Measurements from ENCODE around the gene CCDC192.

DNA sequence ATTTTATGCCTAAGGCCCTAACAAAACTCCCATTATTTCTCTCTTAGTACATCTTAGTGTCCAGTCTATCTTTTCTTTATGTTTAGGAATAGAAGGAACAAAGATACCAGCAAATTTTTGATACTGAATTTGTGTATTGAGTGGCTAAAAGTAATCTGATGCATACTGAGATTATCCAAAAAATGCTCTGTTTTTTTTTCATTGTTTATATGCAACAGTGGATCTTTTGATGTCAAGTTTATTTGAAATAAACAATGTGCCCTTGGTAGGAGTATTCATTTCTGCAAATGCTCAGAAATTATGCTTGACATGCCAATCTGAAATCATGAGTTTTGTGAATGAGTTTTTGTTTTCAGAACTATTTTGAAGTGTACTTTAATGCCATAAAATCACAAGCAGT lies 58.7 kb downstream of the CCDC192 start:
- TF ChIP-seq, protein P1, sequence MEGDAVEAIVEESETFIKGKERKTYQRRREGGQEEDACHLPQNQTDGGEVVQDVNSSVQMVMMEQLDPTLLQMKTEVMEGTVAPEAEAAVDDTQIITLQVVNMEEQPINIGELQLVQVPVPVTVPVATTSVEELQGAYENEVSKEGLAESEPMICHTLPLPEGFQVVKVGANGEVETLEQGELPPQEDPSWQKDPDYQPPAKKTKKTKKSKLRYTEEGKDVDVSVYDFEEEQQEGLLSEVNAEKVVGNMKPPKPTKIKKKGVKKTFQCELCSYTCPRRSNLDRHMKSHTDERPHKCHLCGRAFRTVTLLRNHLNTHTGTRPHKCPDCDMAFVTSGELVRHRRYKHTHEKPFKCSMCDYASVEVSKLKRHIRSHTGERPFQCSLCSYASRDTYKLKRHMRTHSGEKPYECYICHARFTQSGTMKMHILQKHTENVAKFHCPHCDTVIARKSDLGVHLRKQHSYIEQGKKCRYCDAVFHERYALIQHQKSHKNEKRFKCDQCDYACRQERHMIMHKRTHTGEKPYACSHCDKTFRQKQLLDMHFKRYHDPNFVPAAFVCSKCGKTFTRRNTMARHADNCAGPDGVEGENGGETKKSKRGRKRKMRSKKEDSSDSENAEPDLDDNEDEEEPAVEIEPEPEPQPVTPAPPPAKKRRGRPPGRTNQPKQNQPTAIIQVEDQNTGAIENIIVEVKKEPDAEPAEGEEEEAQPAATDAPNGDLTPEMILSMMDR (IDR thresholded peaks at IDR 0.05): no peak
- TF ChIP-seq POLR2A (IDR thresholded peaks at IDR 0.05): no peak
